ENCODE measurements around the gene QKI.

DNA sequence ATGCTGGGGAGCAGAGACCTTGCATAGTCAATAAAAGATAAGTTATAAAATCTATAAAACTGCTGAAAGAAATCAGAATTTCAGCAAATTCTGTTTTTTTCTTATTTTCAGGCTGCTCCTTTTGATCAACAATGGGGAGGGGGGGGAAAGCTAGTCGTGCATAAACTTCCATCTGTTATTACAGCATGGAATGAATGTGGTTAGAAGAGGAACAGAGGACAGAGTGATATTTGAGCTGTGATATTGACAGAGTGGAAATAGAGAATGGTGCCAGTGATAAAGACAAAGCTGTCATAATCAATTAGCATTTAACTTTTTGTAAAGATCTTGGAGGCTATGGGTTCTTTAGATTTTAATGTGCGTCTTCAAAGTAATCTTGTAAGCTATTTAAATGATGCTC is 43.4 kb upstream of the QKI start:
- TF ChIP-seq GABPA (IDR thresholded peaks at IDR 0.05; ENCODE audit: low read depth): no peak
- TF ChIP-seq, protein P1, sequence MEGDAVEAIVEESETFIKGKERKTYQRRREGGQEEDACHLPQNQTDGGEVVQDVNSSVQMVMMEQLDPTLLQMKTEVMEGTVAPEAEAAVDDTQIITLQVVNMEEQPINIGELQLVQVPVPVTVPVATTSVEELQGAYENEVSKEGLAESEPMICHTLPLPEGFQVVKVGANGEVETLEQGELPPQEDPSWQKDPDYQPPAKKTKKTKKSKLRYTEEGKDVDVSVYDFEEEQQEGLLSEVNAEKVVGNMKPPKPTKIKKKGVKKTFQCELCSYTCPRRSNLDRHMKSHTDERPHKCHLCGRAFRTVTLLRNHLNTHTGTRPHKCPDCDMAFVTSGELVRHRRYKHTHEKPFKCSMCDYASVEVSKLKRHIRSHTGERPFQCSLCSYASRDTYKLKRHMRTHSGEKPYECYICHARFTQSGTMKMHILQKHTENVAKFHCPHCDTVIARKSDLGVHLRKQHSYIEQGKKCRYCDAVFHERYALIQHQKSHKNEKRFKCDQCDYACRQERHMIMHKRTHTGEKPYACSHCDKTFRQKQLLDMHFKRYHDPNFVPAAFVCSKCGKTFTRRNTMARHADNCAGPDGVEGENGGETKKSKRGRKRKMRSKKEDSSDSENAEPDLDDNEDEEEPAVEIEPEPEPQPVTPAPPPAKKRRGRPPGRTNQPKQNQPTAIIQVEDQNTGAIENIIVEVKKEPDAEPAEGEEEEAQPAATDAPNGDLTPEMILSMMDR (IDR thresholded peaks at IDR 0.05; ENCODE audit: insufficient read depth, low read length): no peak
- TF ChIP-seq POLR2AphosphoS5 (IDR thresholded peaks at IDR 0.05; ENCODE audit: low read depth): no peak

Data from HL-60 (cell line).